Heart left ventricle (tissue), 13 donors: ENCODE data around the gene HHAT.

ENCODE experiments used
- POLR2A ChIP-seq, 2 donors: fragments of 450-650 bp; IDR thresholded peaks; one replicate each; pipeline ENCODE4 v1.6.1; 2017; ENCODE audit warnings: antibody characterized with exemption in 2 of 2, mild to moderate bottlenecking in 2 of 2, moderate library complexity in 2 of 2
- TF ChIP-seq, protein P1 (sequence below), 12 donors: fragments of 200-600 bp; sonication (generic) in 4 of 12; IDR thresholded peaks; one replicate each; pipeline versions ENCODE4 v1.5.0 to v1.8.0; 2018 to 2022; ENCODE audit warnings: antibody characterized with exemption in 12 of 12, mild to moderate bottlenecking in 5 of 12
- donor health status: ischemic (EF 13 %, LVEDD 7.1; RV severe dilation, severe dysfunction).
- donor health status: DM: no; HTN: yes; CAD: no.
- donor health status: DM: no; HTN: no; CAD: no.
- donor health status: ischemic (EF 25% LVEDD 6.9; RV normal size, moderate dysfunction).
- donor health status: ischemic (EF 25% LVEDD 5.7; RV mildly dilated, moderate dysfunction).
- donor health status: ischemic (EF 35%, LVEDD 5.7; RV mildly dilated, moderate dysfunction).
- donor health status: nonischemic (EF 11% LVEDD 7.7; RV severe dilation, severe dysfunction).
- donor health status: DM: yes; HTN: yes; CAD: no.
- donor health status: PGD.
- donor health status: ischemic (EF 29% LVEDD 5.4; RV normal size, mild dysfunction).
- donor health status: nonischemic (EF 23%, LVEDD 6.1; RV moderate dilation, normal function).

DNA sequence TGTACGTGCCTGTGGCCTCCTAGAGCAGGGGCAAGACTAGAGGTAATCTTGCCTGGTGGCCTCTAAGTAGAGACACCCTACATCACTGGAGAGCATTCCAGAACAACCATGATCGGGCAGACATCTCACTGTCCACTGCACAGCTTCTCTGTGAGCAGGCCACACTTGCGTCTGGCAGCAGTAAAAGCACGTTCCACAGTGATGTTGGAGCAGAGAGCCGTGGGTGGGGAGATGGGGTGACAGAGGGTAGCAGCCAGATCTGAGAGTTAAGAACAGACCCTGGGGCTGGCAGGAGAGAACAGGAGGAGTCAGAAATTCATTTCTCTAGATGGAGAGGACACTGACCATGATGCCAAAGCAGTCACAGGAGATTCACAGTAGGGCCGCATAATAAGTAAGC is 293.0 kb downstream of the HHAT start:
- TF ChIP-seq, protein P1, sequence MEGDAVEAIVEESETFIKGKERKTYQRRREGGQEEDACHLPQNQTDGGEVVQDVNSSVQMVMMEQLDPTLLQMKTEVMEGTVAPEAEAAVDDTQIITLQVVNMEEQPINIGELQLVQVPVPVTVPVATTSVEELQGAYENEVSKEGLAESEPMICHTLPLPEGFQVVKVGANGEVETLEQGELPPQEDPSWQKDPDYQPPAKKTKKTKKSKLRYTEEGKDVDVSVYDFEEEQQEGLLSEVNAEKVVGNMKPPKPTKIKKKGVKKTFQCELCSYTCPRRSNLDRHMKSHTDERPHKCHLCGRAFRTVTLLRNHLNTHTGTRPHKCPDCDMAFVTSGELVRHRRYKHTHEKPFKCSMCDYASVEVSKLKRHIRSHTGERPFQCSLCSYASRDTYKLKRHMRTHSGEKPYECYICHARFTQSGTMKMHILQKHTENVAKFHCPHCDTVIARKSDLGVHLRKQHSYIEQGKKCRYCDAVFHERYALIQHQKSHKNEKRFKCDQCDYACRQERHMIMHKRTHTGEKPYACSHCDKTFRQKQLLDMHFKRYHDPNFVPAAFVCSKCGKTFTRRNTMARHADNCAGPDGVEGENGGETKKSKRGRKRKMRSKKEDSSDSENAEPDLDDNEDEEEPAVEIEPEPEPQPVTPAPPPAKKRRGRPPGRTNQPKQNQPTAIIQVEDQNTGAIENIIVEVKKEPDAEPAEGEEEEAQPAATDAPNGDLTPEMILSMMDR (IDR thresholded peaks at IDR 0.05): no peak
- no peak for TF ChIP-seq POLR2A (IDR thresholded peaks at IDR 0.05)
